SK-MEL-5 (cell line): ENCODE data around the gene STRIP2. TPM values are rescaled to one million over a fixed set of nuclear protein-coding genes. Genes with fewer than 3 reads are reported as not detected.
"Not testable (repeated sequence)": the region's sequence is repeated elsewhere in the genome, so short reads cannot be mapped to it uniquely, and the experiment has no call there.

Experiments
- DNase-seq: peaks from one replicate; pipeline ENCODE4 v3.0.0-alpha.2; 2016; ENCODE audit warnings: low read depth, low spot score
- in situ Hi-C: cut with HindIII; loops from 2 replicates; pipeline ENCODE4 v1.10.0; 2016; ENCODE audit warnings: low sequenced_read_pairs, high pct_unique_total_duplicates, low pct_unique_long_range_greater_than_20kb
- total RNA-seq: library from RNA; depleted of rRNA; stranded (reverse); fragments of >200 nt; shearing (Covaris generic); gene quantifications from 2 replicates; pipeline ENCODE4 v1.2.3, GENCODE V29; 2014

Gene STRIP2
- total RNA-seq, 1 experiment from 2014 or later, result 12.1 TPM

DNA sequence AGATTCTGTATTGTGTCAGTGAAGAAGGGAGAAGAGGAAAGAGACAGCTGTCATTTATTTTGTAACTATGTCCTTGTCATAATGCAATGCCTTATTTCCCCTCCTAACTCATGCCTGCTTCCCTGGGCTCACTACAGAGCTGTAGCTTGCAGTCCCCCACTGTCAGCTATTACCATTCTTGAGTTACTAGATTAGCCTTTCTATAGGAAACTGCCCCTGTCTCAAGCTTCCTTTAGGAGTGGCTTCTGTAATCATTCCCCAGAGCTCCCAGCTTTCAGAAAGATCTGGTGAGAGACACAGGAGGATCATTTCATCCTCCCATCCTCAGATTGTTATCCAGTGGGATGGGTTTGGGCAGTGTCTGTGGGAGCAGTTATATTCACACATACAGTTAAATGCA, 35.7 kb downstream of the STRIP2 start:
- in situ Hi-C loops, result no loop called here
- DNase-seq, result no peak

- in situ Hi-C loops, result no loop called here
- no peak for DNase-seq
Observed at GRCh38 chr7:129470411-129470810, 36.2 kb downstream of the STRIP2 start.

DNA sequence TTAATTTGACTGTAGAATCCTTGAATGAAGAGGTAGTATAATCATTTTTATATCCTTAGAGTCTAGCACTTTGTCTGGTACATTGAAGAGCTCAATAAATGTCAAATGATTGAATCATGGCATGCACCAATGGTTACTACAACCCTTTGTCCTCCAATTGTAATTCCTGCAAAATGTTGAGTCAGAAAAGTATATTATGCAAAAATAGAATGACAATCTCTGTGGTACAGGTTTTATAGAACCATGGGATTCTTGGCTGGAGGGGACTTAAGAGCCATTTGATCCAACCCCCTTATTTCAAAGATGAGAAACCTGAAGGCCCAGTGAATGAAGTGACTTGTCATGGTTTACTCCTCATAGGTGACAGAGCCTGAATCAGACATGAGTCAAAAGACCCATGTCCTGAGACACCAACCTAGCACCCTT, 37.2 kb downstream of the STRIP2 start:
- in situ Hi-C loops, result no loop called here
- DNase-seq, result no peak

- in situ Hi-C loops, result not testable (repeated sequence)
Observed at GRCh38 chr7:129475931-129476330, 41.7 kb downstream of the STRIP2 start.

GRCh38 chr7:129476398-129476797, 42.2 kb downstream of the STRIP2 start:
- in situ Hi-C loops, DNase-seq: not testable (repeated sequence)

More at GRCh38 chr7:129475931-129476330, 41.7 kb downstream of the STRIP2 start:
- not testable (repeated sequence) for DNase-seq

DNA sequence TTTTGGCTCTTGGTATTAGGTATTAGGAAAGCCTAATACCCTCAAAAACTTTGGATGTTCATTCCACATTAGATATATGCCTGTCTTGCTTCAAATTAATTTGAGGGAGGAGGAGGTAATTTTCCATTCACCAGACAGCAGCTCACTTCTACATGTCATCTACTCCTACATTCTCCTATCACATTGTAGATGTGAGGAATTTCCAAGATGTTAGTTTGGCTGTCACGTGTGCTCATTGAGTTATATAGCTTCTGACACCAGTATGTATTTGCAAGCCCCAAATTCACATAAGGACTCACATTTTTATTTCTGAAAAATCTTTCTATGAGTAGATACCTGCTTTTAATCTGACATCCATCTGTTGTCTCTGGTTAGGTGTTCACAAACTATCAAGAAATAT, 45.6 kb downstream of the STRIP2 start:
- no peak for DNase-seq
- in situ Hi-C loops, result no loop called here

DNA sequence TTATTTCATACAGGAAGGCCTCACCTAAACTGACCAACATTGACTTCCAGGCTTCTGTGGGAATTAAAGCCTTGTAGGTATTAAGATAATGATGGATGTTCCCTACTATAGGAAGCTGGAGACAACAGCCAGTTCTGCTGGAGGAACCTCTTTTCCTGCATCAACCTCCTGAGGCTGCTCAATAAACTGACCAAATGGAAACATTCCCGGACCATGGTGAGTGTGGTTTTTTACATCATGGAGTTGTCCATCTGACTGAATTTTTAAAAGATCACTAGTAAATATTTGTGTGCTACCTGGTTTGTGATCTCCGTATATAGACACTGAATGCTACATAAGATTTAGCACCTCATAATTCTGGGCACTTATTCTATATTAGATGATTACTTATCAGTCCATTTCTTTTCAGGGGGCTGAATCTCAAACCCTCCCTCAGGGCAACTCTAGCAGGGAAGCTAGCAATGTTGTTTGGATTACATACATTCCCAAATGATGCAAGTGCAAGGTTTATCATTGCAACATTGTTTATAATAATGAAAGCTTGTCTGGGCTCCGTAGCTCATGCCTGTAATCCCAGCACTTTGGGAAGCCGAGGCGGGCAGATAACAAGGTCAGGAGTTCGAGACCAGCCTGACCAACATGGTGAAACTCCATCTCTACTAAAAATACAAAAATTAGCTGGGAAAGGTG, 46.6 kb downstream of the STRIP2 start:
- no peak for DNase-seq
- in situ Hi-C loops, result no loop called here

DNA sequence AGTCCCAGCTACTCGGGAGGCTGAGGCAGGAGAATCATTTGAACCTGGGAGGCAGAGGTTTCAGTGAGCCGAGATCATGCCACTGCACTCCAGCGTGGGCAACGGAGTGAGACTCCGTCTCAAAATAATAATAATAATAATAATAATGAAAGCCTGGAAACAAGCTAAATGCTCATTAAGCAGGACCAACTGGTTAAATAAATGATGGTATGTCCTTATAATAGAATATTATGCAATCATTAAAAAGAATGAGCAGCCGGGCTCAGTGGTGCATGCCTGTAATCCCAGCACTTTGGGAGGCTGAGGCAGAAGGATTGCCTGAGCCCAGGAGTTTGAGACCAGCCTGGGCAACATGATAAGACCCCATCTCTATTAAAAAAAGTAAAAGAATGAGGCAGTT, 47.1 kb downstream of the STRIP2 start:
- in situ Hi-C loops, DNase-seq: not testable (repeated sequence)

GRCh38 chr7:129482781-129483180, 48.5 kb downstream of the STRIP2 start:
- in situ Hi-C loops, result no loop called here
- no peak for DNase-seq

DNA sequence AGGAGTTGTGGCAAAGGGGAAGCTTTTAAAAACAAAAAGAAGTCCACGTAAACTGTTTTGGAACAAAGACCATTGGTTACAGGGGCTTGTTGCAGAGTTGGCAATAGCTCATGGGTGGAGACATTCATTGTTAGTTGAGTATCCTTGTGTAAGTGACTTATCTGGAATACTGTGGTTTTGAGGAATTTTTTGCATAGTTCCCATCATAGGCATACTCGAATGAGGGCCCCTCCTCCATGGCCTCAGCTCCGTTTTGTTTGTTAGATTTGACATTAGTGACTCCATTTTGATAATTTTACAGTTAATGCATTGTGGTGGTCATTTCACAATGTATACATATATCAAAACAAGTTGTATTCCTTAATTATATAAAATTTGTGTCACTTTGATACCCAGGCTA, 55.3 kb downstream of the STRIP2 start:
- DNase-seq, result no peak
- in situ Hi-C loops, result no loop called here

- in situ Hi-C loops, result no loop called here
- DNase-seq, result no peak
Observed at GRCh38 chr7:129492391-129492790, 58.2 kb downstream of the STRIP2 start.

DNA sequence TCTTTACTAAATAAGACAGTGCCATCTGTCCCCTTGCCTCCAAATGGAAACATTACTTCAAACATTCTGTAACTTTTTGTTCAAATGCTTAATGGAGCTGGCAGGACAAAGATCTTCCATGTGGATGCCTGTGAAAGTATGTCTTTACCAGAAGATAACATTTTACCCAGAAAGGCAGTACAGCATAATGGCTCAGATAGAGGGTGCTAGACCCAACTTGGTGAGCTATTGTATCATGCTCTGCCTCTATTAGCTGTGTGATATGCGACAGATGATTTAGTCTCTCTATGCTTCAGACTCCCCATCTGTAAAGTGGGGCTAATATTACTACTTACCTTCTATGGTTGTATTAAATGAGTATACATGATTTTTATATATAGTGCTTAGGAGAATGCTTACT, 59.3 kb downstream of the STRIP2 start:
- in situ Hi-C loops, result no loop called here
- peak; percentile 48 for DNase-seq

DNA sequence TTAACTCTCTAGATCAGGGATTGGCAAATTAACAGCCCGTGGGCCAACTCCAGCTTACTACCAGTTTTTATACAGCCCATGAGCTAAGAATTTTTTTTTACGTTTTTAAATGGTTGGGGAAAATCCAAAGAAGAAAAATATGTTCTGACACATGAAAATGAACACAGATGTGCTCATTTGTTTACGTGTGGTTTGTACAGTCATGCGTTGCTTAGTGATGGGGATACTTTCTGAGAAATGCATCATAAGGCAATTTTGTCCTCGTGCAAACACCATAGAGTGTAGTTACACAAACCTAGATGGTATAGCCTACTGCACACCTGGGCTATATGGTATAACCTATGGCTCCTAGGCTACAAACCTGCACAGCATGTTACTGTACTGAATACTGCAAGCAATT, 59.8 kb downstream of the STRIP2 start:
- in situ Hi-C loops, result no loop called here
- DNase-seq, result no peak

DNA sequence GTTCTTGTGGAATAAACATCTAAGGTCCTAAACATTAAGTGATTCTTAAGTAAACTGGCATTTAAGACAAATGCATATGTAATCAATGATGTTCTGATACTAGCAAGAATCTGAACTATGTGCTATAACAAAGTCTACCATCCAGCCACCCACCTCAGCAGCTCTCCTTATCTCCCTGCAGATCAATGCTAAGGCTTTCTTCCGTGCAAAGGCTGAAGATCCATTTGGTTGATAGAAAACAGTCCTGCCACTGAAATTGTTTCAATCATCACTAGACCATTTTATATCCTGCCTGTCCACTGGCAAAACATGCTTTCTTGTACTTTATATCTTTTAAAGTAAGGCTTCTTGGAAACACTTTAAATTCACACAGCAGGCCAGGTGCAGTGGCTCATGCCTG, 61.8 kb downstream of the STRIP2 start:
- no peak for DNase-seq
- in situ Hi-C loops, result no loop called here

DNA sequence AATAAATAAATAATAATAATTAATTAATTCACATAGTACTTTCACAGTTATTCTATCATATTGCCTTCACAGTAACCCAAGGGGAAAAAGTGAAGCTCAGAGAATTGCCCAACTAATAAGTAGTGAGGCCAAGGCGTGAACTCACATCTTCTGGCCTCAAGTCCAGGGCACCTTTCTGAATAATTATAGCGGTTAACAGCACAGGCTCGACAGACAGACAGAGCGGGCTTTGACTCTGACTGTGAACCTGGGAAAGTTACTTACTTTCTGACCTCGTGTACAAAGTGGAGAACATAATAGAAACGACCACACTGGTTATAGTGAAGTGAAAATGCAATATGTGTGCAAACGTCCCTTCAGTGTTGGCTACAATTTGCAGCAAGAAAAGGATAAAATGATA, 62.4 kb downstream of the STRIP2 start:
- in situ Hi-C loops, result no loop called here
- no peak for DNase-seq

DNA sequence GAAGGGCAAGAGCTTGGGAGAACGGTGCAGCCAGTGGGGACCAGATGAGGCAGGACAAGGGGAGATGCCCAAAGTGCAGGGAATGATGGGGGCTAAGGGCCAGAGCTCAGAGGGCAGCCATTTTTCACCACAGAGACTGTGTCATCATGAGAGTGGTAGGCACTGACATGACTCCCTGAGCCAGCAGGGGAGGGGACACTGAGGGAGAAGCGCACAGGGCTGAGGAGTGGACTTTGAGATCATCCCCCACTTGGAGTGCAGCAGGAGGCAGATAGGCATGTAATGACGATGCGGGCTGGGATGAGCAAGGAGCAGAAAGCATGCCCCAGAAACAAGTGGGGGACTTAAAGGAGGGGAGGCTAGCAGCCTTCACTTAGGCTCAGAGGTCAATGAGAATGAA, 62.9 kb downstream of the STRIP2 start:
- in situ Hi-C loops, result no loop called here
- DNase-seq, result no peak

- no peak for DNase-seq
- in situ Hi-C loops, result no loop called here
Observed at GRCh38 chr7:129498021-129498420, 63.8 kb downstream of the STRIP2 start.

DNA sequence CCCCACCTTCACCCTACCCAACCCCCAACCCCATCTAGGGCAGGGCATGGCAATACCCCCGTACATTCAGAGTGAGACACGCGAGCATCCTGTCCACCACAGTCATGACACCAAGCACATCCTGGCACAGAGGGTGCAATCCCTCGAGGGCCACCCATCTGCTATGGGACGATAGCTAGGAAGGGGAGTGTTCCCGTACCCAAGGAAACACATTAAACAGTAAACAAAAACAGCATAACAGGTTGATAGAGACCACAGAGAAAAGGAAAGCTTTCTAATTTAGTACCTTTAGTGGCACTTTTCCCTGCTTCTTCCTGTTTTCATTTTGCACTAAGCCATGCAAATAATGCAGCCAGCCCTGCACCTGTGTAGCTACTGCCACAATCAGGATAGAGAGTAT, 65.8 kb downstream of the STRIP2 start:
- DNase-seq, result no peak
- in situ Hi-C loops, result no loop called here

GRCh38 chr7:129501760-129502707, 67.8 kb downstream of the STRIP2 start, which contains the start of gene SMKR1:
Gene SMKR1 (plus strand): TSS chr7:129502531. CDS start chr7:129502825, 294 bp downstream.
- in situ Hi-C loops, result no loop called here
- DNase-seq, result peak; percentile 58
